H9 (cell line): ENCODE measurements around the gene LRMDA. TPM values are rescaled to one million over a fixed set of nuclear protein-coding genes. Genes with fewer than 3 reads are reported as not detected.

ENCODE experiments used
- DNase-seq: peaks from one replicate; pipeline ENCODE4 v3.0.0-alpha.2; 2017
- H2AFZ ChIP-seq: one replicate; pipeline ENCODE4 v1.6.1; 2013; ENCODE audit warnings: mild to moderate bottlenecking, low read length, control low read depth, moderate library complexity
- H2AK5ac ChIP-seq: 2 replicates; pipeline ENCODE4 v1.6.1; 2013; ENCODE audit warnings: low read length, control low read depth, mixed read lengths; ENCODE audit not compliant: insufficient read length
- H2BK120ac ChIP-seq: one replicate; pipeline ENCODE4 v1.6.1; 2013; ENCODE audit warnings: low read depth, mild to moderate bottlenecking, low read length, control low read depth, inconsistent platforms; ENCODE audit not compliant: poor library complexity, severe bottlenecking
- H2BK12ac ChIP-seq: 2 replicates; pipeline ENCODE4 v1.6.1; 2013; ENCODE audit warnings: low read length, control low read depth, mixed read lengths, low read depth; ENCODE audit not compliant: insufficient read length
- H2BK15ac ChIP-seq: 2 replicates; pipeline ENCODE4 v1.6.1; 2013; ENCODE audit warnings: low read depth, low read length, control low read depth
- H2BK20ac ChIP-seq: one replicate; pipeline ENCODE4 v1.6.1; 2013; ENCODE audit warnings: low read depth, mild to moderate bottlenecking, low read length, control low read depth, inconsistent platforms; ENCODE audit not compliant: poor library complexity, severe bottlenecking
- H2BK5ac ChIP-seq: 2 replicates; pipeline ENCODE4 v1.6.1; 2013; ENCODE audit warnings: low read length, control low read depth, mixed read lengths; ENCODE audit not compliant: insufficient read length
- H3K14ac ChIP-seq: 2 replicates; pipeline ENCODE4 v1.6.1; 2013; ENCODE audit warnings: low read length, control low read depth; ENCODE audit not compliant: insufficient read depth
- H3K18ac ChIP-seq: 2 replicates; pipeline ENCODE4 v1.6.1; 2013; ENCODE audit warnings: low read depth, mild to moderate bottlenecking, mixed read lengths, low read length, control low read depth; ENCODE audit not compliant: insufficient read length
- H3K23ac ChIP-seq: 2 replicates; pipeline ENCODE4 v1.6.1; 2013; ENCODE audit warnings: low read length, control low read depth, mixed read lengths, low read depth; ENCODE audit not compliant: insufficient read length
- H3K23me2 ChIP-seq: 2 replicates; pipeline ENCODE4 v1.6.1; 2013; ENCODE audit warnings: low read depth, mild to moderate bottlenecking, mixed read lengths, low read length, control low read depth; ENCODE audit not compliant: insufficient read length, poor library complexity, severe bottlenecking
- H3K27ac ChIP-seq: 2 replicates; pipeline ENCODE4 v1.5.1; 2013; ENCODE audit warnings: low read length, control low read depth, mixed read lengths, low read depth; ENCODE audit not compliant: insufficient read length
- H3K27me3 ChIP-seq: 2 replicates; pipeline ENCODE4 v1.6.1; 2013; ENCODE audit warnings: low read length, control low read depth, inconsistent platforms; ENCODE audit not compliant: insufficient read depth
- H3K4ac ChIP-seq: 2 replicates; pipeline ENCODE4 v1.6.1; 2013; ENCODE audit warnings: low read depth, mild to moderate bottlenecking, control low read depth, inconsistent platforms, low read length, moderate library complexity
- H3K4me1 ChIP-seq: 2 replicates; pipeline ENCODE4 v1.6.1; 2013; ENCODE audit warnings: low read length, control low read depth, inconsistent platforms; ENCODE audit not compliant: insufficient read depth
- H3K4me2 ChIP-seq: 2 replicates; pipeline ENCODE4 v1.6.1; 2013; ENCODE audit warnings: low read length, control low read depth, mixed read lengths; ENCODE audit not compliant: insufficient read length, insufficient read depth
- H3K56ac ChIP-seq: 2 replicates; pipeline ENCODE4 v1.6.1; 2013; ENCODE audit warnings: low read depth, mild to moderate bottlenecking, mixed read lengths, low read length, control low read depth; ENCODE audit not compliant: insufficient read length
- H3K79me1 ChIP-seq: 2 replicates; pipeline ENCODE4 v1.6.1; 2013; ENCODE audit warnings: low read depth, mild to moderate bottlenecking, moderate library complexity, low read length, control low read depth, inconsistent platforms; ENCODE audit not compliant: insufficient read depth, poor library complexity, severe bottlenecking
- H3K79me2 ChIP-seq: 2 replicates; pipeline ENCODE4 v1.6.1; 2013; ENCODE audit warnings: low read length, control low read depth, inconsistent platforms; ENCODE audit not compliant: insufficient read depth
- H3K9ac ChIP-seq: 2 replicates; pipeline ENCODE4 v1.6.1; 2013; ENCODE audit warnings: low read length, control low read depth, mixed read lengths; ENCODE audit not compliant: insufficient read length; ENCODE audit errors: extremely low read depth
- H3K9me3 ChIP-seq: one replicate; pipeline ENCODE4 v1.6.1; 2013; ENCODE audit warnings: low read depth, low read length, inconsistent platforms; ENCODE audit not compliant: control insufficient read depth
- H3T11ph ChIP-seq: one replicate; pipeline ENCODE4 v1.6.1; 2013; ENCODE audit warnings: mild to moderate bottlenecking, low read length, control low read depth, inconsistent platforms
- H4K20me1 ChIP-seq: one replicate; pipeline ENCODE4 v1.6.1; 2013; ENCODE audit not compliant: control insufficient read depth, insufficient read length, insufficient read depth
- H4K5ac ChIP-seq: 2 replicates; pipeline ENCODE4 v1.6.1; 2013; ENCODE audit warnings: low read depth, mild to moderate bottlenecking, mixed read lengths, low read length, control low read depth; ENCODE audit not compliant: insufficient read length
- H4K8ac ChIP-seq: replicated peaks from 2 replicates; pipeline ENCODE4 v1.6.1; 2013; ENCODE audit warnings: low read length, control low read depth, mixed read lengths, low read depth; ENCODE audit not compliant: insufficient read length
- H4K91ac ChIP-seq: 2 replicates; pipeline ENCODE4 v1.6.1; 2013; ENCODE audit warnings: low read depth, mild to moderate bottlenecking, moderate library complexity, mixed read lengths, low read length, control low read depth; ENCODE audit not compliant: insufficient read length
- H3K27ac Mint-ChIP-seq, 3 experiments: 2 replicates in 2 of 3; 3 replicates in 1 of 3; pipeline ENCODE4 v1.8.0; 2020 to 2021; ENCODE audit warnings: mixed read lengths in 3 of 3, mild to moderate bottlenecking in 1 of 3, moderate library complexity in 1 of 3
- H3K27me3 Mint-ChIP-seq: 2 replicates; pipeline ENCODE4 v1.8.0; 2021; ENCODE audit warnings: low read depth, mild to moderate bottlenecking, moderate library complexity, mixed read lengths
- H3K36me3 Mint-ChIP-seq, 3 experiments: 2 replicates in 2 of 3; 3 replicates in 1 of 3; pipeline ENCODE4 v1.8.0; 2020 to 2021; ENCODE audit warnings: low read depth in 3 of 3, mixed read lengths in 3 of 3; ENCODE audit not compliant: insufficient read depth in 1 of 3
- H3K4me1 Mint-ChIP-seq, 2 experiments: 2 replicates each; pipeline ENCODE4 v1.8.0; 2020; ENCODE audit warnings: mixed read lengths in 2 of 2
- H3K4me3 Mint-ChIP-seq, 2 experiments: 2 replicates in 1 of 2; 3 replicates in 1 of 2; pipeline ENCODE4 v1.8.0; 2020 to 2021; ENCODE audit warnings: mild to moderate bottlenecking in 2 of 2, mixed read lengths in 2 of 2, moderate library complexity in 1 of 2
- H3K9me3 Mint-ChIP-seq, 2 experiments: 2 replicates in 1 of 2; 3 replicates in 1 of 2; pipeline ENCODE4 v1.8.0; 2020; ENCODE audit warnings: mild to moderate bottlenecking in 2 of 2, mixed read lengths in 2 of 2, moderate library complexity in 1 of 2
- CTCF ChIP-seq: fragments of 200-600 bp; sonication (generic); conservative IDR thresholded peaks from 3 replicates; pipeline ENCODE4 v1.8.0; 2021; ENCODE audit warnings: antibody characterized with exemption, mild to moderate bottlenecking
- WGBS: extraction: QIAGEN DNeasy Blood & Tissue Kit; methylation state at CpG from one replicate; pipeline ENCODE4 v1.1.7; 2013; ENCODE audit warnings: missing lambda C conversion rate, low lambda C conversion rate, mixed read lengths; ENCODE audit not compliant: insufficient read length; ENCODE audit errors: extremely low coverage; 5-methylcytosine and 5-hydroxymethylcytosine counted together
- total RNA-seq: library from RNA; stranded (reverse); gene quantifications from 2 replicates; pipeline ENCODE4 v1.2.1, GENCODE V29; 2021

LRMDA gene
- total RNA-seq, 1 experiment from 2014 or later: 1.8 TPM

GRCh38 chr10:75437693-75438092 lies 6.3 kb downstream of the LRMDA start:
- no peak for DNase-seq
- no peak overlapping the region for H2BK5ac ChIP-seq
- no peak overlapping the region for H3K4me3 Mint-ChIP-seq
- no peak overlapping the region for H2BK12ac ChIP-seq
- peaks cover 0 to 5% of the 10 kb centered on the region in 2 experiments; a peak in 2 of 5 replicates for H3K9me3 Mint-ChIP-seq
- no peak overlapping the region for H3K23ac ChIP-seq
- no peak overlapping the region for H3K27ac ChIP-seq
- H4K5ac ChIP-seq: no peak overlapping the region
- H3K4ac ChIP-seq: no peak overlapping the region
- TF ChIP-seq CTCF: no peak
- H3K23me2 ChIP-seq: no peaks in the 10 kb centered on the region
- H3K36me3 Mint-ChIP-seq: no peaks in the 10 kb centered on the region; a peak in 1 of 7 replicates
- no peak overlapping the region for H3K18ac ChIP-seq
- peaks cover 2% of the 10 kb centered on the region; the same call in 1 of the 2 replicates for H3K4me1 ChIP-seq
- H4K8ac ChIP-seq: no peak overlapping the region
- no peak overlapping the region for H3K4me2 ChIP-seq
- H3T11ph ChIP-seq: no peak overlapping the region
- H2BK120ac ChIP-seq: no peak overlapping the region
- no peak overlapping the region for H2AFZ ChIP-seq
- no peak overlapping the region for H3K9ac ChIP-seq
- H4K20me1 ChIP-seq: no peaks in the 10 kb centered on the region
- H3K4me1 Mint-ChIP-seq: peaks cover 16 to 23% of the 10 kb centered on the region in 2 experiments
- peaks cover 31% of the 10 kb centered on the region for H3K27me3 ChIP-seq
- WGBS: no CpG with 5 or more reads among the region's 3 CpGs
- H2BK15ac ChIP-seq: no peak overlapping the region
- H2AK5ac ChIP-seq: no peak overlapping the region
- no peak overlapping the region for H3K56ac ChIP-seq
- H3K79me1 ChIP-seq: no peaks in the 10 kb centered on the region
- H2BK20ac ChIP-seq: no peak overlapping the region
- no peaks in the 10 kb centered on the region for H3K9me3 ChIP-seq
- H3K14ac ChIP-seq: no peak overlapping the region
- no peak overlapping the region for H4K91ac ChIP-seq
- H3K79me2 ChIP-seq: no peaks in the 10 kb centered on the region
- no peak overlapping the region for H3K27ac Mint-ChIP-seq
- H3K27me3 Mint-ChIP-seq: peaks cover 88% of the 10 kb centered on the region
